MM.1S (cell line): ENCODE measurements around the gene NUPR2.

Experiments used
- CTCF ChIP-seq: fragments of 300-600 bp; sonication (generic); IDR thresholded peaks from 2 replicates; pipeline ENCODE4 v1.5.1; 2016; ENCODE audit warnings: antibody characterized with exemption, low read length, mixed read lengths
- EZH2 ChIP-seq: fragments of 300-600 bp; sonication (generic); optimal IDR thresholded peaks from 2 replicates; pipeline ENCODE3; 2017; ENCODE audit warnings: low read depth, mild to moderate bottlenecking, antibody characterized with exemption, low read length, mixed read lengths
- EZH2phosphoT487 ChIP-seq: fragments of 300-600 bp; sonication (generic); IDR thresholded peaks from 2 replicates; pipeline ENCODE4 v1.6.1; 2018; ENCODE audit warnings: antibody characterized with exemption, low read length

DNA sequence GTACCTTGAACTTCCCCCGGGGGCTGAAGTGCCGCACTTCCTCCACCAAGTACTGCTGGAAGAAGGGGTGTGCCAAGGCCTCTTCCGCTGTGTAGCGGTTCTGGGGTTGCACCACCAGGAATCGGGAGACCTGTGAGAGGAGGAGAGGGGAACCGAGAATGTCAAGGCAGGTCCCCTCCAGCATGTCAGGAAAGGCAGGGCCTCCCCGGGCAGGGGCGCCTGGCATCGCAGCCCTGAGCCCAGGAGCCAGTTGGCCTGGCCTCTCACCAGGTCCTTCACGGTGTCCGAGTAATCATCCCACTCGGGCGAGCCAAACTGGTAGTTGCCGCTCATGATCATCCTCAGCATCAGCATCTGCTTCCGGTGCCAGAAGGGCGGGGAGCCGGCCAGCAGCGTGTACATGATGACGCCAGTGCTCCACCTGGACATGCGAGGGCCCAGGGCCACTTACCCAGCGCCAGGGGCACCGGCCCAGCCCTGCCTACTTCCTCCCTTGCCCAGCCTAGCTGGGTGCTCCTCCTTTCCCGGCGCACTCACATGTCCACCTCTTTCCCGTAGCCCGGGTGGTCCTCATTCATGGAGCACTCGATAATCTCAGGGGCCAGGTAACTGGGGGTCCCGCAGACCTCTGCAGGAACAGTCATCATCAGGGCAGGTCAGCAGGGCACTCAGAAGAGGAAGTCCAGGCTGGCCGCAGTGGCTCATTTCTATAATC is 34.4 kb downstream of the NUPR2 start:
- TF ChIP-seq CTCF = no peak
- no peak for TF ChIP-seq EZH2
- no peak for TF ChIP-seq EZH2phosphoT487
